ENCODE data around the gene ABHD17B. TPM values are rescaled to one million over a fixed set of nuclear protein-coding genes. Genes with fewer than 3 reads are reported as not detected.

Gene ABHD17B
- total and polyA plus RNA-seq, 2 donors (not counting 3 experiments of a cell fraction or from before 2014, with no cell fraction given), result 12.8 to 16.8 TPM

- Histone ChIP-seq H3K4me3 (replicated peaks in 1 of 3; ENCODE audit: insufficient read depth in 1 of 3, low read depth in 1 of 3, low read length in 3 of 3) (no peak overlapping the region), H3K9me3 (replicated peaks; ENCODE audit: control insufficient read depth, insufficient read depth, low read length) (no peaks in the 10 kb centered on the region), H3K4me2 (ENCODE audit: insufficient read depth, low read length) (no peak overlapping the region), H4K20me1 (replicated peaks; ENCODE audit: control insufficient read depth, extremely low read depth, insufficient read depth, low read length) (no peaks in the 10 kb centered on the region), H3K4me1 (ENCODE audit: control insufficient read depth, extremely low read depth, insufficient read depth, low read length) (peaks cover 4% of the 10 kb centered on the region), H2AFZ (ENCODE audit: low read depth, low read length) (no peak overlapping the region), H3K9ac (replicated peaks; ENCODE audit: extremely low read depth, insufficient read depth, low read length) (no peak overlapping the region), H3K27me3 (ENCODE audit: control insufficient read depth in 2 of 2, insufficient read depth in 2 of 2, low read length in 2 of 2) (no peaks in the 10 kb centered on the region), H3K36me3 (ENCODE audit: control insufficient read depth in 2 of 2, extremely low read depth in 1 of 2, insufficient read depth in 2 of 2, low read length in 2 of 2) (no peaks in the 10 kb centered on the region), H3K9me1 (replicated peaks; ENCODE audit: control insufficient read depth, extremely low read depth, insufficient read depth, low read length) (no peaks in the 10 kb centered on the region), H3K27ac (ENCODE audit: insufficient read depth, low read depth, low read length) (no peak overlapping the region), H3K79me2 (ENCODE audit: control insufficient read depth, insufficient read depth, low read length) (peaks cover 21% of the 10 kb centered on the region)
- ChIA-PET POLR2A (no interaction called here), CTCF (interaction anchor here (0.6 to 1.2 kb wide), 2 partner anchors 104 kb away, joined by 3 read pairs; no protein-coding TSS in a partner anchor)
- FAIRE-seq (peak; percentile 59), DNase-seq (ENCODE audit: low read depth, low spot score) (no peak)
- no peak for TF ChIP-seq JUN (IDR thresholded peaks at IDR 0.05; ENCODE audit: borderline replicate concordance, insufficient read depth, insufficient read length, low read depth)
- no peak for TF ChIP-seq EZH2 (IDR thresholded peaks at IDR 0.05; ENCODE audit: borderline replicate concordance, low read depth, low read length, severe bottlenecking)
- TF ChIP-seq MAX (IDR thresholded peaks at IDR 0.05; ENCODE audit: insufficient read depth, insufficient read length), result no peak
- no peak for TF ChIP-seq POLR2A (IDR thresholded peaks at IDR 0.05; ENCODE audit: low read depth, low read length)
- TF ChIP-seq POLR2AphosphoS5 (IDR thresholded peaks at IDR 0.05; ENCODE audit: insufficient read depth, low read depth, low read length), result no peak
- TF ChIP-seq MYC (IDR thresholded peaks at IDR 0.05; ENCODE audit: low read depth, low read length), result no peak
- no peak for TF ChIP-seq FOS (IDR thresholded peaks at IDR 0.05; ENCODE audit: borderline replicate concordance, insufficient read depth, low read length)
- no peak for TF ChIP-seq GATA2 (IDR thresholded peaks at IDR 0.05; ENCODE audit: insufficient read depth, insufficient read length, low read depth, low read length)
- TF ChIP-seq CTCF (IDR thresholded peaks at IDR 0.05; ENCODE audit: extremely low read depth in 1 of 2, insufficient read depth in 1 of 2, low read depth in 1 of 2, low read length in 2 of 2), result no peak
- dilution Hi-C loops (cut with MboI; ENCODE audit: extremely low pct_ligation_motif_present, low sequenced_read_pairs) (no loop called here), intact Hi-C loops (cut with micrococcal nuclease) (no loop called here)
- no TSS peak for BruUV-seq (replicated peaks)
Observed at GRCh38 chr9:71921190-71921814, 10.3 kb upstream of the ABHD17B start.
